Tibial nerve (tissue), 3 donors: ENCODE measurements around the gene RNF166.

Source experiments
- POLR2A ChIP-seq, 2 donors: fragments of 450-650 bp; IDR thresholded peaks; one replicate each; pipeline ENCODE4 v1.6.1; 2017; ENCODE audit warnings: antibody characterized with exemption in 2 of 2, mild to moderate bottlenecking in 2 of 2, moderate library complexity in 2 of 2
- TF ChIP-seq, protein P1 (sequence below), 5 experiments: fragments of 200-600 bp in 3 of 5; fragments of 450-650 bp in 2 of 5; sonication (generic) in 3 of 5; IDR thresholded peaks; one replicate each; pipeline ENCODE4 v1.5.1; 2016 to 2019; ENCODE audit warnings: antibody characterized with exemption in 5 of 5, mild to moderate bottlenecking in 3 of 5, moderate library complexity in 2 of 5

GRCh38 chr16:88700636-88701482 is 5.3 kb downstream of the RNF166 start:
- peak in 1 of 2 donors; percentile 16 for TF ChIP-seq POLR2A (IDR thresholded peaks at IDR 0.05)
- TF ChIP-seq, protein P1, sequence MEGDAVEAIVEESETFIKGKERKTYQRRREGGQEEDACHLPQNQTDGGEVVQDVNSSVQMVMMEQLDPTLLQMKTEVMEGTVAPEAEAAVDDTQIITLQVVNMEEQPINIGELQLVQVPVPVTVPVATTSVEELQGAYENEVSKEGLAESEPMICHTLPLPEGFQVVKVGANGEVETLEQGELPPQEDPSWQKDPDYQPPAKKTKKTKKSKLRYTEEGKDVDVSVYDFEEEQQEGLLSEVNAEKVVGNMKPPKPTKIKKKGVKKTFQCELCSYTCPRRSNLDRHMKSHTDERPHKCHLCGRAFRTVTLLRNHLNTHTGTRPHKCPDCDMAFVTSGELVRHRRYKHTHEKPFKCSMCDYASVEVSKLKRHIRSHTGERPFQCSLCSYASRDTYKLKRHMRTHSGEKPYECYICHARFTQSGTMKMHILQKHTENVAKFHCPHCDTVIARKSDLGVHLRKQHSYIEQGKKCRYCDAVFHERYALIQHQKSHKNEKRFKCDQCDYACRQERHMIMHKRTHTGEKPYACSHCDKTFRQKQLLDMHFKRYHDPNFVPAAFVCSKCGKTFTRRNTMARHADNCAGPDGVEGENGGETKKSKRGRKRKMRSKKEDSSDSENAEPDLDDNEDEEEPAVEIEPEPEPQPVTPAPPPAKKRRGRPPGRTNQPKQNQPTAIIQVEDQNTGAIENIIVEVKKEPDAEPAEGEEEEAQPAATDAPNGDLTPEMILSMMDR (IDR thresholded peaks at IDR 0.05), result no peak
